Measurements from ENCODE around the gene BRAF. TPM values are rescaled to one million over a fixed set of nuclear protein-coding genes. Genes with fewer than 3 reads are reported as not detected.
"Not testable (repeated sequence)": the region's sequence is repeated elsewhere in the genome, so short reads cannot be mapped to it uniquely, and the experiment has no call there.

Gene BRAF
- total RNA-seq, 3 donors from 2014 or later = 25.5 to 44.2 (median 29.2) TPM

DNA sequence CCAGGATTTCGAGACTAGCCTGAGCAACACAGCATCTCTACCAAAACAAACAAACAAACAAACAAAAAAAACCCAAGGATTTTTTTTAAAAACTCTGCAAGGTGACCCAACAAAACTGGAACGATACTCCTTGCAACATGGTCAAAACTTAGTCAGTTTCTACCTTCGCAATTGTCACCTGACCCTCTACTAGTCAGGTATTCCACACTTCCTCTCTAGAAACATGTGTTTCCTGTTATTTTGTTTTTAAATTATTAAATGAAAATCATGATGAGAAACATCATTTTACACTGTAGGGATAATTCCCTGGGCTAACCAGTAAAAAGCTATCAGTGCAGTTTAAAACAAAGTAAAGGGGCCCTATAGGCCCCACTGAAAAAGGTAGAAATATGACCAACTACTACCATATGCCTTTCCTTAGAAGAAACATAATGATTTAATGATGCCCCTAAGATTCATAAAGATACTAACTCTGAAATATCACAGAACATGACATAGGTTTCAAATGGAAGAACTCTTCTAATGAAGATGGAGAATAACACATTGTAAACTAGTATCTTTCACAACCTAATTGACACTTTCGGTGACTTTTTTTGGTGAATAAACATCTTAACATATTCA is 8.7 kb downstream of the BRAF start:
- Histone ChIP-seq H3K4me3 (no peak overlapping the region), H3K9me3 (no peaks in the 10 kb centered on the region), H3K36me3 (ENCODE audit: low read depth) (no peaks in the 10 kb centered on the region), H3K4me1 (ENCODE audit: low read depth) (peaks cover 3% of the 10 kb centered on the region)
- intact Hi-C loops (cut with DNase I, micrococcal nuclease) = no loop called here
- DNase-seq (no peak), ATAC-seq (no peak)
- TF ChIP-seq, protein P1, sequence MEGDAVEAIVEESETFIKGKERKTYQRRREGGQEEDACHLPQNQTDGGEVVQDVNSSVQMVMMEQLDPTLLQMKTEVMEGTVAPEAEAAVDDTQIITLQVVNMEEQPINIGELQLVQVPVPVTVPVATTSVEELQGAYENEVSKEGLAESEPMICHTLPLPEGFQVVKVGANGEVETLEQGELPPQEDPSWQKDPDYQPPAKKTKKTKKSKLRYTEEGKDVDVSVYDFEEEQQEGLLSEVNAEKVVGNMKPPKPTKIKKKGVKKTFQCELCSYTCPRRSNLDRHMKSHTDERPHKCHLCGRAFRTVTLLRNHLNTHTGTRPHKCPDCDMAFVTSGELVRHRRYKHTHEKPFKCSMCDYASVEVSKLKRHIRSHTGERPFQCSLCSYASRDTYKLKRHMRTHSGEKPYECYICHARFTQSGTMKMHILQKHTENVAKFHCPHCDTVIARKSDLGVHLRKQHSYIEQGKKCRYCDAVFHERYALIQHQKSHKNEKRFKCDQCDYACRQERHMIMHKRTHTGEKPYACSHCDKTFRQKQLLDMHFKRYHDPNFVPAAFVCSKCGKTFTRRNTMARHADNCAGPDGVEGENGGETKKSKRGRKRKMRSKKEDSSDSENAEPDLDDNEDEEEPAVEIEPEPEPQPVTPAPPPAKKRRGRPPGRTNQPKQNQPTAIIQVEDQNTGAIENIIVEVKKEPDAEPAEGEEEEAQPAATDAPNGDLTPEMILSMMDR (IDR thresholded peaks at IDR 0.05) = no peak

DNA sequence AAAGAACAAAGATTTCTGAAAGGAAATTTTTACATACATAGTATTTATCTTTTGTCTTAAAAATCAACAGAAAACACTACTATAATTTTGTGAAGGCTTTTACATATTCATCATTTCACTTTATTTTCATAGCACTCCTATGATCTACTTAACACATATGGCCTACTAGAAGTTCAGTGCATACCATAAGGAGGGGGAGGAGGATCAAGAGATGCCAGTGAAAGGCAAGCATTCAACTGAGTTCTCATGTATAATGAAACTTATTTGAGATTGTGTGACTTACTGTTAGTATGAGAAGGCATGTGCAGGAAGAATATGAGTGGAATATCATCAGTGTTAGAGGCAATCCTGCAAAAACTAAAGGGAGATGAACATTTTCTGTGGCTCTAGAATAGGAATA is 10.6 kb downstream of the BRAF start:
- intact Hi-C loops (cut with DNase I, micrococcal nuclease) = no loop called here
- no peaks in the 10 kb centered on the region for H3K36me3 ChIP-seq (ENCODE audit: low read depth)
- DNase-seq (no peak), ATAC-seq (no peak)
- TF ChIP-seq, protein P1 (IDR thresholded peaks at IDR 0.05) = no peak
- H3K4me1 ChIP-seq (ENCODE audit: low read depth) = peaks cover 3% of the 10 kb centered on the region
- no peaks in the 10 kb centered on the region for H3K9me3 ChIP-seq
- no peak overlapping the region for H3K4me3 ChIP-seq

DNA sequence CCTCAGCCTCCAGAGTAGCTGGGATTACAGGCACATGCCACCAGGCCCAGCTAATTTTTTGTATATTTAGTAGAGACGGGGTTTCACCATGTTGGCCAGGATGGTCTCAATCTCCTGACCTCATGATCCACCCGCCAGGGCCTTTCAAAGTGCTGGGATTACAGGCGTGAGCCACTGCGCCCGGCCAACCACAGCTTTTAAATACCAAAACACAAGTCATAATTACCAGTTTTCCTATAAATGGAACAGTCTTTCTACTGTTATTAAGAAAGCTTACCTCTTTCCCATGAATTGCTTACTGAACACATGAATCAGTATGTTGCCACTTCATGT is 11.2 kb downstream of the BRAF start:
- H3K9me3 ChIP-seq; DNase-seq; H3K4me3 ChIP-seq; H3K36me3 ChIP-seq (ENCODE audit: low read depth); ATAC-seq; intact Hi-C loops (cut with DNase I, micrococcal nuclease); H3K4me1 ChIP-seq (ENCODE audit: low read depth): not testable (repeated sequence)

DNA sequence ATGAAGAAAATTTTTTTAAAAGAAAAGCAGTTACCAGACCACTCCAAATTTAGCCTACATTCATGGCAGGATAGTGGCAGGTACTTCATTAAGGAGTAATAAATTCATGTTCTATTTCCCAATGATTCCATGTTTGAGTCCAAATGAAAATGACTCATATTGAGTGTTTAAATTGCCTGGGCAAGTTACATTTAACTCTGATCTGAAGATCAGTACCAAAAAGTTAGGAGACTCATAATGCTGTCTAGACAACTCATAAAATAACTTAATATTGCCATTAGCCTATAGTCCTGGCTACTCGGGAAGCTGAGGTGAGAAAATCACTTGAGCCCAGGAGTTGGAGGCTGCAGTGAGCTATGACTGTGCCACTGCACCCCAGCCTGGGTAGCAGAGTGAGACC is 13.0 kb downstream of the BRAF start:
- no peak for DNase-seq
- intact Hi-C loops (cut with DNase I, micrococcal nuclease) = no loop called here
- Histone ChIP-seq H3K4me1 (ENCODE audit: low read depth) (peaks cover 3% of the 10 kb centered on the region), H3K4me3 (no peak overlapping the region), H3K9me3 (no peaks in the 10 kb centered on the region), H3K36me3 (ENCODE audit: low read depth) (no peaks in the 10 kb centered on the region)
- TF ChIP-seq, protein P1 (IDR thresholded peaks at IDR 0.05) = no peak
- ATAC-seq = no peak

DNA sequence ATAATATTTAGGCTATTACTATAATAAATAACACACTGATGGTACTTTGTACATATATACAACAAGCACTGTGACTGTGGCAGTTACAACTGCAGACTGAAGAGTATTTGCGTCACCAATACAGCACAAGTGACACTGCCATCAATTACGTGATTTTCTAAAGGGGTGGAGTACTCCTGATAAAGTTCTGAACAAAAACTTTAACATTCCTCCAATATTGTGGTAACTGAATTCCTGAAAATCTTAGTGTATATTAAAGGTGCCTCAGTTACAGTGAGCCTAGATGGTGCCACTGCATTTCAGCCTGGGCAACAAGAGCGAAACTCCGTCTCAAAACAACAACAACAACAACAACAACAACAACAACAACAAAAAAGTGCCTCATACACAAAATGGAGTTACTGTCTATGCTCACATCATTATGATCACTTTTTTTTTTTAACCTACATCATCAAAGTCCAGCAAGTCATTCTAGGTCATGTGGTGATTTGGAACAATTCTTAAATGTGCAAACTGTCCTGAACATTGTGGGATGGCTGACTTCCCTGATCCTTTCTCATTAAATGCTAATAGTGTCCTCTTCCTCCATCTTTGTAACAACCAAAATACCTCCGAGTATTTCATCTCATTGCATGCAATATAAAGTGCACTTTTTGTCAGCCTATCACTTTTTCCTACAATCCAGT is 15.1 kb downstream of the BRAF start:
- no peak for ATAC-seq
- Histone ChIP-seq H3K4me1 (ENCODE audit: low read depth) (peaks cover 3% of the 10 kb centered on the region), H3K36me3 (ENCODE audit: low read depth) (no peaks in the 10 kb centered on the region), H3K9me3 (no peaks in the 10 kb centered on the region), H3K4me3 (no peak overlapping the region)
- no peak for DNase-seq
- intact Hi-C loops (cut with DNase I, micrococcal nuclease) = no loop called here
- TF ChIP-seq, protein P1 (IDR thresholded peaks at IDR 0.05) = no peak

DNA sequence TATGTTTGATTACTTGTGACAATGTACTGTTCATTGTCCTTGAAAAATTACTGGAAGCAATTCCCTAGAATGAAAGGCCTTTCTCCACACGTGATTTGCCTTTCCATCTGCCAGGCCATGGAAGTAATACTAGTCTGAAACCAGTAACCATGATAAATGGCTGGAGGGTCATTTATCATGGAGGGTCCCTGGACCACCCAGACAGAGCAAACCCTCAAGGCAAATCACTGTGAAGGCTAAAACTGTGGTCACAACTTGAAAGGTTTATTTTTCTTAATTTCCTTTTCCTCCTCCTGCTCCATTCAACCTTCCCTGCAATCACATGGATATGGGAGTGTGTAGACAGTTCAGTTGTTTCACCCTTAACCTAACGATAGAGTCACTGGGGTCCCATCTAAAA is 16.4 kb downstream of the BRAF start:
- ATAC-seq = no peak
- Histone ChIP-seq H3K36me3 (ENCODE audit: low read depth) (no peaks in the 10 kb centered on the region), H3K4me3 (no peak overlapping the region), H3K4me1 (ENCODE audit: low read depth) (peaks cover 3% of the 10 kb centered on the region), H3K9me3 (no peaks in the 10 kb centered on the region)
- intact Hi-C loops (cut with DNase I, micrococcal nuclease) = no loop called here
- TF ChIP-seq, protein P1 (IDR thresholded peaks at IDR 0.05) = no peak
- DNase-seq = no peak

Data from mucosa of descending colon (tissue), 3 donors.